SK-N-MC (cell line): ENCODE results near the gene ZMYND19.
A peak's percentile ranks its signal among the peaks of the same experiment; 100 is the strongest.
"Not testable (repeated sequence)": the region's sequence is repeated elsewhere in the genome, so short reads cannot be mapped to it uniquely, and the experiment has no call there.

Experiments used
- DNase-seq: peaks from one replicate; pipeline ENCODE4 v3.0.0-alpha.2; 2011; ENCODE audit warnings: low read depth, low spot score
- H3K27ac ChIP-seq: fragments of 200-600 bp; sonication (generic); 2 replicates; pipeline ENCODE4 v1.5.1; 2016; ENCODE audit warnings: mixed run types
- H3K36me3 ChIP-seq: fragments of 200-600 bp; sonication (generic); 2 replicates; pipeline ENCODE4 v1.6.1; 2017; ENCODE audit warnings: antibody characterized with exemption, low read length, mixed read lengths; ENCODE audit not compliant: insufficient read depth
- H3K4me3 ChIP-seq: fragments of 200-600 bp; sonication (generic); 2 replicates; pipeline ENCODE4 v1.5.1; 2016
- H3K9ac ChIP-seq: fragments of 200-600 bp; sonication (generic); 2 replicates; pipeline ENCODE4 v1.8.0; 2017; ENCODE audit warnings: mixed run types, mixed read lengths; ENCODE audit not compliant: insufficient read length
- H3K9me3 ChIP-seq: fragments of 200-600 bp; sonication (generic); 2 replicates; pipeline ENCODE4 v1.6.1; 2017; ENCODE audit warnings: low read depth, mild to moderate bottlenecking, antibody characterized with exemption, low read length, moderate library complexity, mixed read lengths
- EZH2 ChIP-seq: fragments of 200-600 bp; sonication (generic); IDR thresholded peaks from one replicate; pipeline ENCODE4 v1.6.1; 2017; ENCODE audit warnings: antibody characterized with exemption
- FOXP2 ChIP-seq: optimal IDR thresholded peaks from 2 replicates; pipeline ENCODE3; 2011; ENCODE audit warnings: mild to moderate bottlenecking, moderate library complexity; ENCODE audit not compliant: insufficient read depth; ENCODE audit errors: extremely low read length, control extremely low read depth
- POLR2AphosphoS5 ChIP-seq: IDR thresholded peaks from 2 replicates; pipeline ENCODE4 v1.6.1; 2012; ENCODE audit warnings: mild to moderate bottlenecking, low read depth, low read length, borderline replicate concordance

The ZMYND19 gene

DNA sequence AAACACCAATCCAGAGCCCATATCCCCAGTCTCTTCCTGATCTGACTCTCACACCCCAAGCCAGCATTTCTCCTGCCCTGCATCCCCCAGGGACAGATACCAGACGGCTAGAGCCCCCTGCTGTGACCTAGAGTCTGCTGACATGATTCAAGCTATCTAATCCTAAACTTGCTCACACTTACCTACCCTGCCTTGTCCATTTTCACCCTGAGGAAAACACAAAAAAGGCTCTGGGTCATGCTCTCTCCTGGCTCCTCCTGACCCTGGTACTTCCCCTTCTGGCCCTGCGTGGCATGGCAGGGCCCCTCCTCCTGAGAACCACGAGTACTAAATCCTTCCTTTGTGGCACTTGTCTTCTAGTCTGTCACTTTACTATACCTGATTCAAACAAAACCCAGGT lies 12.3 kb upstream of the ZMYND19 start:
- H3K9ac ChIP-seq, result no peak overlapping the region
- H3K27ac ChIP-seq, result no peak overlapping the region
- H3K9me3 ChIP-seq, result no peaks in the 10 kb centered on the region
- H3K4me3 ChIP-seq, result no peak overlapping the region
- H3K36me3 ChIP-seq, result no peaks in the 10 kb centered on the region
- no peak for DNase-seq
- no peak for TF ChIP-seq EZH2
- no peak for TF ChIP-seq POLR2AphosphoS5

DNA sequence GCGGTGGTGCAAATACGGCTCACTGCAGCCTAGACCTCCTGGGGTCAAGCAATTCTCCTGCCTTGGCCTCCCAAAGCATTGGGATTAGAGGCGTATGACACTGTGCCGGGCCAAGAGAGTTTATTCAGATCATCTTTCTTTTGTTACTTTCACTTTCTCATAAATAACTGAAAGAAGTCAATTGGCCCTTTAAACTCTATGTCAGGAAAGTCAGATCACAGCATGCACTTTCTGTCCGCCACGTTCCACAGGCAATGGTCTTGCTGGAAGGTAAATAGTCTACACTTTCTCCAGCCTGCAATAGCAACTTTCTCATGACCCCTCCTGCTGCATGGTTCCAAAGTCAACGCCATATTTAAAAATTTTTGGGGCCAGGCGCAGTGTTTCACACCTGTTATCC lies 8.6 kb upstream of the ZMYND19 start:
- no peaks in the 10 kb centered on the region for H3K9me3 ChIP-seq
- no peak for DNase-seq
- no peak overlapping the region for H3K4me3 ChIP-seq
- H3K27ac ChIP-seq, result no peak overlapping the region
- no peak overlapping the region for H3K9ac ChIP-seq
- TF ChIP-seq POLR2AphosphoS5, result no peak
- no peak for TF ChIP-seq EZH2
- no peak for TF ChIP-seq FOXP2
- no peaks in the 10 kb centered on the region for H3K36me3 ChIP-seq

DNA sequence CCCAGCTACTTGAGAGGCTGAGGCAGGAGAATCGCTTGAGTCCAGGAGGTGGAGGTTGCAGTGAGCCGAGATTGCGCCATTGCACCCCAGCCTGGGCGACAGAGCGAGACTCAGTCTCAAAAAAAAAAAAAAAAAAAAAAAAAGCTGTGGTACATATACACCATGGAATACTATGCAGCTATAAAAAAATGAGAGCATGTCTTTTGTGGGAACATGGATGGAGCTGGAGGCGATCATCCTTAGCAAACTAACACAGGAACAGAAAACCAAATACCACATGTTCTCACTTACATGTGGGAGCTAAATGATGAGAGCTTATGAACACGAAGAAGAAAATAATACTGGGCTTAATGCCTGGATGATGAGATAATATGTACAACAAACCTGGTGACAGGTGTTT lies 6.3 kb upstream of the ZMYND19 start:
- H3K36me3 ChIP-seq, H3K9me3 ChIP-seq, H3K27ac ChIP-seq, H3K9ac ChIP-seq, H3K4me3 ChIP-seq, DNase-seq: not testable (repeated sequence)

DNA sequence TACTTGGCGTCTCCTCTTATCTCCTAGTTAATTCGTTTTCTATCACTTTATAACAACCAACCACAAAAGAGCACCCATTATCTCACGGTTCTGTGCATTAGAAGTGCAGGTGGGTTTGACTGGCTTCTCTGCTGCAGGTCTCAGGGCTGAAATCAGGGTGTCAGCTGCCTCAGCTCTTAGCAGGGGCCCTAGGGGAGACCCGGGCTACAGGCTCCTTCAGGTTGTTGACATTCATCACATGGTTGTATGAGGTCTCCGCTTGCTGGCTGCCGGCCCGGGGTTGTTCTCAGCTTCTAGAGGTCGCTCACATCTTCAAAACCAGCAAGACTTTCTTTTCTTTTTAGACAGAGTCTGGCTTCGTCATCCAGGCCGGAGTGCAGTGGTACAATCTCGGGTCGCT lies 2.9 kb upstream of the ZMYND19 start:
- Histone ChIP-seq H3K9ac (no peak overlapping the region), H3K27ac (no peak overlapping the region), H3K9me3 (no peaks in the 10 kb centered on the region), H3K4me3 (no peak overlapping the region), H3K36me3 (peaks cover 10% of the 10 kb centered on the region)
- DNase-seq, result no peak
- TF ChIP-seq POLR2AphosphoS5, result no peak
- no peak for TF ChIP-seq FOXP2
- TF ChIP-seq EZH2, result no peak

DNA sequence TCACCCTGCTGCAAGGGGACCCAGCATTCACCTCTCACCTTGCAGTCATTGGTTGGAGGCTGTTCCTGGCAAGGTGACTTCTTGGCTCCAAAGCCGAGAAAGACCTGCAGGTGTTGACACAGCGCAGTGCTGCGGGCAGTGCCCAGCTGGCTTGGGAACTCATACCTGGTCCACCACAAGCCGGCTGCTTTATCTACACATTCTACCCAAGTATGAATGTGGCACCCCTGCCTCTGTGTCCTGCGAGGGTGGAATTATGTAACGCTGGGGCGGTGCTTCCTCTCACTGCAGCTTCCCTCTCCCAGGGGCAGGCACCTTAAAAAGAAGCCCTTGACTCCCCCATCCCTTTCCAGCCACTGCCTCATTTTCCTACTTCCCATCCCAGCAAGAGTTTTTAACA lies 2.5 kb upstream of the ZMYND19 start:
- Histone ChIP-seq H3K36me3 (peaks cover 14% of the 10 kb centered on the region), H3K9me3 (no peaks in the 10 kb centered on the region), H3K4me3 (no peak overlapping the region), H3K27ac (no peak overlapping the region), H3K9ac (no peak overlapping the region)
- no peak for TF ChIP-seq EZH2
- no peak for TF ChIP-seq POLR2AphosphoS5
- no peak for TF ChIP-seq FOXP2
- DNase-seq, result no peak

DNA sequence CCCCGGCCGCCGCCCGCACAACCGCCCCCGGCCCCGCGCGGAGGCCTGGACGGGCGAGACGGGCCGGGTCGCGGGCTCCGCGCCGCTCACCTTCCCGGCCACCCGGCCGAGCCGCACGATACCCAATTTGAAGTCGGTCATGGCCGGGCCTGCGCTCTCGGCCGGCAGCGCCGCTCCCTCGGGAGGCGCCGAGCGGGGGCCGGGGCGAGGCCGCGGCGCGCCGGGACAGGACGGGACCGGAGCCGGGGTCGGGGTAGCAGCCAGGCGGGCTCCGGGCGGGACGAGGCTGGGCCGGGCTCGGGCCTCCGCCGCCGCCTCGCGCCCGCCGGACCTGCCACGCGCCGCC lies 216 bp downstream of the ZMYND19 start:
- Histone ChIP-seq H3K9ac (peak overlapping the region; percentile 88), H3K27ac (no peak overlapping the region), H3K36me3 (peaks cover 37% of the 10 kb centered on the region), H3K9me3 (no peaks in the 10 kb centered on the region), H3K4me3 (peak overlapping the region; percentile 90)
- TF ChIP-seq EZH2 (no peak), FOXP2 (no peak), POLR2AphosphoS5 (no peak)
- DNase-seq, result no peak

DNA sequence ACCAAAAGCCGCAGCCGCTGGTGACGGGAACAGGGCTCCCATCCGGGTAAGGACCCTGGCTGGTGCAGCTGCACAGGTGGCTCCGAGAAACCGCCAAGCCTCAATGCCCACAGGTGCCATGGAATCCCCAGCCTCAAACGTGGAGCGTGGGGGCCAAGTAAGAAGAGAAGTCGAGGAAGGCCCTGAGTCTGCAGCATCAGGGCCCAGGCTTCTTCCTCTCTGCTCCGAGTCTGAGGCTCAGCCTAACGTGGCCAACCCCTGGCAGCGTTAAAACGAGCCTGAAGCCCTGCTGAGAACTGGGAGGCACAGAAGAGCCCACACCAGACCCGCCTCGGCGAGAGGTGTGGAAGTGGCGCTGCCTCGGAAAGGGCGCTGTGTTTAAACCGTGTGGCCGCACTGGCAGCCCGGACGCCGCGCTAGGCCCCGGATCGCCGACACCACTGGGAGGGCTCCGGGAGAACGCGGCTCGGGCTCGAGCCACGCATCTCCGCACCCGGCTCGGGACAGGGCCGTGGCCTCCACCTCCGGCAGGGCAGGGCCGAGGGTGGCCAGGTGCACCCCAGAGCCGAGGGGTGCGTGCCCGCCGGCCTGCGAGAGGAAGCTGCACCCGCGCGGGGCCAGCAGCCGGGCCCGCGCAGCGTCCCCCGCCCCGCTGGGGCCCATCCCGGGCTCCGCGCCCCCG lies 730 bp downstream of the ZMYND19 start:
- Histone ChIP-seq H3K36me3 (peaks cover 41% of the 10 kb centered on the region), H3K9ac (peak overlapping the region; percentile 88), H3K27ac (no peak overlapping the region), H3K9me3 (no peaks in the 10 kb centered on the region), H3K4me3 (peak overlapping the region; percentile 90)
- DNase-seq, result no peak
- TF ChIP-seq EZH2 (no peak), POLR2AphosphoS5 (no peak), FOXP2 (no peak)

DNA sequence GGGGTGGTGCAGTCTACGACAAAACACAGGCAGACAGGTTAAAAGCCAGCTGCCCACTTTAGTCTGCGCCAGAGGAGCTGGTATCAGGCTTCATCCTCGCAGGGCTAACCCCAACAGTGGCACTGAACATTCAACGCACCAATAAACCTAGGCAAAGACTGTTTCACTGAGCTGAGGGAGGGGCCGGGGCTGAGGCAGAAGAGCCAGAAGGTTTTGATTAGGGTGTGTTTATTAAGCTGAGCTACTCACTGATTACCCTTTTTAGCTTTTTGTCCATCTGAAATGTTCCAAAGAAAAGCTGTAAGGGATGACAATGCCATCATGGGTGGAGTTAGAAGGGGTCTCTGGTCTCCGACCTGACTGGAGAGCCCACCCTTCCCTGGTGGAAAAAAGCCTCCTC lies 1.4 kb downstream of the ZMYND19 start:
- no peak for DNase-seq
- Histone ChIP-seq H3K9ac (peak overlapping the region; percentile 88), H3K36me3 (peaks cover 46% of the 10 kb centered on the region), H3K9me3 (no peaks in the 10 kb centered on the region), H3K27ac (no peak overlapping the region), H3K4me3 (peak overlapping the region; percentile 90)
- no peak for TF ChIP-seq POLR2AphosphoS5
- no peak for TF ChIP-seq FOXP2
- TF ChIP-seq EZH2, result no peak

DNA sequence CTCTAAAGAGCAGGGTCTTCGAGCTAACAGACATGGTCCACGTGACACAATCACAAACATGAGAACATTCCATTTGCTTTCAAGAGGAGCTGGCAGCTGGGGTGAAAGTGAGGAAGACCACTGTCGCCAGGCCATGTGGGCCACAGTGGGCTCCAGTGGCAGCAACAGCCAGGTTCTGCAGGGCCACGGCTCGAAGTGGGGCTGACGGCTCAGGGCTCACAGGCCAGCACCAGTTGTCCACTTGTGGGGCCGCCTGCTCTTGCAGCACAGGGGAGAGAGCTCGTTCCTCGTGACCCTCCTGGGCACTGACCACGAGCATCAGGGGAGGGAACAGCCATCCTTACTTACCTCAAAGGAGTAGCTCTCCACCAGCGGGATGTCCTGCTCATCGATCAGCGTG lies 2.0 kb downstream of the ZMYND19 start:
- TF ChIP-seq EZH2, result no peak
- no peak for TF ChIP-seq FOXP2
- TF ChIP-seq POLR2AphosphoS5, result no peak
- Histone ChIP-seq H3K27ac (no peak overlapping the region), H3K36me3 (peaks cover 48% of the 10 kb centered on the region), H3K9ac (no peak overlapping the region), H3K4me3 (no peak overlapping the region), H3K9me3 (no peaks in the 10 kb centered on the region)
- no peak for DNase-seq
